ENCODE measurements around the gene ADAMTS17.

The ADAMTS17 gene

DNA sequence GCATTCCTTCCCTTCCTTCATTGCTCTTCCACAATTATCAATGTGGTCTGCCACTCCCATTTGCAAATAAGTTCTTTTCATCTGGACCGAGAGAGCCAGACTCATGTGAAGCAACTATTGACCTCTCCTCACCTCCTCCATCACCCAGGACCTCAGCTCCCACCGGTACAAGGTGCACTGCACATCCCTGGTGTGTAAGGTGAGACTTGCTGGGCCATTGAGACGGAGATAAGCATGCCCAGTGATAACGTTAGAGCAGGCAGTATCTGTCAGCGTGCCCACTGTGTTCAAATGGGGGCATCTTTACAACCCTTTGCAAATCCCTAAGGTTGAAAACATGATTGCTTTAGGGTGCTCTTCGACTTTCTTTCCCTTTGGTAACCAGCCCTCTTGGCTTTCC, 154.8 kb downstream of the ADAMTS17 start:
- Histone ChIP-seq H4K12ac (ENCODE audit: low read depth, low read length) (no peak overlapping the region), H2AK5ac (ENCODE audit: low read length) (no peak overlapping the region), H3K4me2 (ENCODE audit: low read length) (no peak overlapping the region), H3K9ac (ENCODE audit: low read length) (no peak overlapping the region), H4K91ac (ENCODE audit: low read depth, low read length) (no peak overlapping the region), H3K23ac (ENCODE audit: low read length) (no peak overlapping the region), H3K79me1 (ENCODE audit: low read length) (no peaks in the 10 kb centered on the region), H2BK120ac (ENCODE audit: insufficient read depth, low read length, poor library complexity) (no peak overlapping the region), H3K27me3 (ENCODE audit: insufficient read depth, low read length) (no peaks in the 10 kb centered on the region), H2BK5ac (ENCODE audit: low read depth, low read length, poor library complexity) (no peak overlapping the region), H3K4ac (ENCODE audit: low read depth, low read length) (no peak overlapping the region), H3K4me1 (ENCODE audit: control insufficient read depth in 1 of 2, insufficient read depth in 2 of 2, low read length in 2 of 2) (peaks cover under 1 to 6% of the 10 kb centered on the region in 2 experiments), H3K27ac (ENCODE audit: low read depth, low read length) (no peak overlapping the region), H2BK12ac (ENCODE audit: low read length) (no peak overlapping the region), H3K4me3 (ENCODE audit: low read depth, low read length) (no peak overlapping the region), H3K9me3 (ENCODE audit: insufficient read depth, low read depth, low read length) (no peaks in the 10 kb centered on the region), H3K36me3 (ENCODE audit: control insufficient read depth in 1 of 2, insufficient read depth in 2 of 2, low read length in 2 of 2) (no peaks in the 10 kb centered on the region), H3K79me2 (ENCODE audit: control insufficient read depth, insufficient read depth, low read length, poor library complexity) (no peaks in the 10 kb centered on the region), H2AFZ (ENCODE audit: insufficient read depth, low read length, poor library complexity) (no peak overlapping the region), H4K8ac (ENCODE audit: low read depth, low read length) (no peak overlapping the region), H3K18ac (ENCODE audit: low read length) (no peak overlapping the region), H3K14ac (ENCODE audit: low read length) (no peak overlapping the region)
- no CpG with 5 or more reads among the region's 6 CpGs for WGBS (ENCODE audit: extremely low coverage, insufficient coverage, insufficient read length)
- DNase-seq, result no peak

DNA sequence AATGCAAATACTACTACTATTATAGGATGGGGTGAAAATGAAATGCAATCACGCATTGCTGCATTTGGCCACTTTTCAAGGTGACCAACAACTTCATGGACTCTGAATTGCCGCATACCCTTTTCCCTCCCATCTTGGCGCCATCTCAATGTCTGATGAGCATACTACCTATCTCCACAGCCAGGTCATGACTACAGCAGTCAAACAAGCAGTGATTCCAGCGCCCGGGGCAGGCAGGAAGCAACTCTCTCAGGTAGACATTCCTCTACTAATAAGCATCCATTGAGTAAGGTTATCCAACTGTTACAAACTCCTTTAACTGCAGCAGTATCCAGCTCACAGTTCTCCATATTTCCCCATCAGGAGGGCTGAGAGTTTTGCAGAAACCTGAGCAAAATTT, 155.4 kb downstream of the ADAMTS17 start:
- Histone ChIP-seq H3K14ac (ENCODE audit: low read length) (no peak overlapping the region), H3K79me2 (ENCODE audit: control insufficient read depth, insufficient read depth, low read length, poor library complexity) (no peaks in the 10 kb centered on the region), H3K4ac (ENCODE audit: low read depth, low read length) (no peak overlapping the region), H3K27ac (ENCODE audit: low read depth, low read length) (no peak overlapping the region), H3K4me3 (ENCODE audit: low read depth, low read length) (no peak overlapping the region), H2BK12ac (ENCODE audit: low read length) (no peak overlapping the region), H4K8ac (ENCODE audit: low read depth, low read length) (no peak overlapping the region), H3K23ac (ENCODE audit: low read length) (no peak overlapping the region), H3K79me1 (ENCODE audit: low read length) (no peaks in the 10 kb centered on the region), H4K91ac (ENCODE audit: low read depth, low read length) (no peak overlapping the region), H3K4me1 (ENCODE audit: control insufficient read depth in 1 of 2, insufficient read depth in 2 of 2, low read length in 2 of 2) (peaks cover 0 to 2% of the 10 kb centered on the region in 2 experiments), H2AFZ (ENCODE audit: insufficient read depth, low read length, poor library complexity) (no peak overlapping the region), H2AK5ac (ENCODE audit: low read length) (no peak overlapping the region), H3K9me3 (ENCODE audit: insufficient read depth, low read depth, low read length) (peaks cover 2% of the 10 kb centered on the region), H4K12ac (ENCODE audit: low read depth, low read length) (no peak overlapping the region), H3K27me3 (ENCODE audit: insufficient read depth, low read length) (no peaks in the 10 kb centered on the region), H3K9ac (ENCODE audit: low read length) (no peak overlapping the region), H3K36me3 (ENCODE audit: control insufficient read depth in 1 of 2, insufficient read depth in 2 of 2, low read length in 2 of 2) (no peaks in the 10 kb centered on the region), H3K18ac (ENCODE audit: low read length) (no peak overlapping the region), H2BK120ac (ENCODE audit: insufficient read depth, low read length, poor library complexity) (no peak overlapping the region), H3K4me2 (ENCODE audit: low read length) (no peak overlapping the region), H2BK5ac (ENCODE audit: low read depth, low read length, poor library complexity) (no peak overlapping the region)
- WGBS (ENCODE audit: extremely low coverage, insufficient coverage, insufficient read length), result no CpG with 5 or more reads among the region's 5 CpGs
- DNase-seq, result no peak

DNA sequence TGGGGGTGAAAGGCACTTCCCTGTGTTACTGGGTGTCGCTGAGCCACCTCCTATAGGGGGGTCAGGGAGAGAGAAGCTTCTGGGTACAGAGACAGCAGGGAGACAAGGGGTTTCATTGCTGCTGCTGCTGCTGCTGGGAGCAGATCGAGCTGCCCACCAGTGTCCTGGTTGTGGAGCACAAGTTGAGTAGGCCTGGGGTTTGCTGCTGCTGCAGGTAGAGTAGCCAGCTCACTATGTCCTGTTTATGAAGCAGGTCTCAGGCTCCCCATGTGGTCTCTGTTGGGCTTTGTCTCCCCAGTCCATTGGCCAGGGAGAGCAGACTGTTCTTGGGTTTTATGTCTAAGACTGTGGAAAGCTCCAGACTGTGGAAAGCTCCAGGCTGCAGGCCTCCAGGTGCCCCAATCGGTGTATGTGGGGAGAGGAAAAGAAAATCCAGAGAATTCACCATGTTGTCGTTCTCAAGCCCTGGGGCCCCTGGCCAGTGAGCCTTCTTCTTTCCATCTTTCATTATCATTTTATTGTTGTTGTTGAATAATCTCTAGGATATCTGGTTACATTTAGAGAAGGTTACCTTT, 157.8 kb downstream of the ADAMTS17 start:
- no peaks in the 10 kb centered on the region for H3K36me3 ChIP-seq (ENCODE audit: control insufficient read depth in 1 of 2, insufficient read depth in 2 of 2, low read length in 2 of 2)
- no peak overlapping the region for H2BK120ac ChIP-seq (ENCODE audit: insufficient read depth, low read length, poor library complexity)
- no peak overlapping the region for H2BK12ac ChIP-seq (ENCODE audit: low read length)
- H3K79me2 ChIP-seq (ENCODE audit: control insufficient read depth, insufficient read depth, low read length, poor library complexity), result no peaks in the 10 kb centered on the region
- no peak overlapping the region for H3K14ac ChIP-seq (ENCODE audit: low read length)
- no peaks in the 10 kb centered on the region for H3K4me1 ChIP-seq (ENCODE audit: control insufficient read depth in 1 of 2, insufficient read depth in 2 of 2, low read length in 2 of 2)
- H3K18ac ChIP-seq (ENCODE audit: low read length), result no peak overlapping the region
- H2AFZ ChIP-seq (ENCODE audit: insufficient read depth, low read length, poor library complexity), result no peak overlapping the region
- no peaks in the 10 kb centered on the region for H3K79me1 ChIP-seq (ENCODE audit: low read length)
- no peak overlapping the region for H3K9ac ChIP-seq (ENCODE audit: low read length)
- H3K23ac ChIP-seq (ENCODE audit: low read length), result no peak overlapping the region
- H2BK5ac ChIP-seq (ENCODE audit: low read depth, low read length, poor library complexity), result no peak overlapping the region
- H3K4ac ChIP-seq (ENCODE audit: low read depth, low read length), result no peak overlapping the region
- H3K9me3 ChIP-seq (ENCODE audit: insufficient read depth, low read depth, low read length), result peaks cover 2% of the 10 kb centered on the region
- no peak for DNase-seq
- no peak overlapping the region for H4K8ac ChIP-seq (ENCODE audit: low read depth, low read length)
- no peak overlapping the region for H3K27ac ChIP-seq (ENCODE audit: low read depth, low read length)
- no peak overlapping the region for H3K4me3 ChIP-seq (ENCODE audit: low read depth, low read length)
- WGBS (ENCODE audit: extremely low coverage, insufficient coverage, insufficient read length), result no CpG with 5 or more reads among the region's 4 CpGs
- no peak overlapping the region for H2AK5ac ChIP-seq (ENCODE audit: low read length)
- no peak overlapping the region for H3K4me2 ChIP-seq (ENCODE audit: low read length)
- H4K12ac ChIP-seq (ENCODE audit: low read depth, low read length), result no peak overlapping the region
- H4K91ac ChIP-seq (ENCODE audit: low read depth, low read length), result no peak overlapping the region
- H3K27me3 ChIP-seq (ENCODE audit: insufficient read depth, low read length), result no peaks in the 10 kb centered on the region

DNA sequence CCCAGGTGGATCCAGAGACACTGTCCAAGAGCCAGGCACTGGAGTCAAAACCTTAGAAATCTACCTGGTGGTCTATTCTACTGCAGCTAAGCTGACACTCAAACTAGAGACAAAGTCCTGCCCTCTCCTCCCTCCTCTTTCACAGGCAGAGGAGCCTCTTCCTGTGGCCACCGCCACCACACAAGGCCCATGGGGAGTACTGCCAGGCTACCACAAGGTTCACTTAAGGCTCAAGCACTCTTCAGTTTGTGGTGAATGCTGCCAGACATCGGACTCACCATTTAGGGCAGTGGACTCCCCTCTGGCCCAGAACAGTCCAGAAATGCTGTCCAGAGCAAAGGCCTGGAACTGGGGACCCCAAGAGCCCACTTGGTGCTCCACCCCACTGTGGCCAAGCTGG, 160.9 kb downstream of the ADAMTS17 start:
- no peak overlapping the region for H2AFZ ChIP-seq (ENCODE audit: insufficient read depth, low read length, poor library complexity)
- no peak overlapping the region for H4K91ac ChIP-seq (ENCODE audit: low read depth, low read length)
- peaks cover 2% of the 10 kb centered on the region for H3K9me3 ChIP-seq (ENCODE audit: insufficient read depth, low read depth, low read length)
- no peak overlapping the region for H3K18ac ChIP-seq (ENCODE audit: low read length)
- H3K27me3 ChIP-seq (ENCODE audit: insufficient read depth, low read length), result no peaks in the 10 kb centered on the region
- H3K9ac ChIP-seq (ENCODE audit: low read length), result no peak overlapping the region
- H4K12ac ChIP-seq (ENCODE audit: low read depth, low read length), result no peak overlapping the region
- H3K4me3 ChIP-seq (ENCODE audit: low read depth, low read length), result no peak overlapping the region
- no peak overlapping the region for H4K8ac ChIP-seq (ENCODE audit: low read depth, low read length)
- no peak overlapping the region for H3K4ac ChIP-seq (ENCODE audit: low read depth, low read length)
- H3K79me1 ChIP-seq (ENCODE audit: low read length), result no peaks in the 10 kb centered on the region
- no CpG with 5 or more reads among the region's 2 CpGs for WGBS (ENCODE audit: extremely low coverage, insufficient coverage, insufficient read length)
- H2AK5ac ChIP-seq (ENCODE audit: low read length), result no peak overlapping the region
- DNase-seq, result no peak
- peaks cover 1 to 2% of the 10 kb centered on the region in 2 experiments for H3K4me1 ChIP-seq (ENCODE audit: control insufficient read depth in 1 of 2, insufficient read depth in 2 of 2, low read length in 2 of 2)
- H3K23ac ChIP-seq (ENCODE audit: low read length), result no peak overlapping the region
- H2BK12ac ChIP-seq (ENCODE audit: low read length), result no peak overlapping the region
- H3K4me2 ChIP-seq (ENCODE audit: low read length), result no peak overlapping the region
- H3K79me2 ChIP-seq (ENCODE audit: control insufficient read depth, insufficient read depth, low read length, poor library complexity), result no peaks in the 10 kb centered on the region
- no peak overlapping the region for H3K14ac ChIP-seq (ENCODE audit: low read length)
- peaks cover 0 to 1% of the 10 kb centered on the region in 2 experiments for H3K36me3 ChIP-seq (ENCODE audit: control insufficient read depth in 1 of 2, insufficient read depth in 2 of 2, low read length in 2 of 2)
- no peak overlapping the region for H3K27ac ChIP-seq (ENCODE audit: low read depth, low read length)
- H2BK5ac ChIP-seq (ENCODE audit: low read depth, low read length, poor library complexity), result no peak overlapping the region
- no peak overlapping the region for H2BK120ac ChIP-seq (ENCODE audit: insufficient read depth, low read length, poor library complexity)
